NCI-H2196 (cell line): ENCODE measurements around the gene SLC35F1.

Source experiments
- DNase-seq: peaks from one replicate; lab custom pipeline; 2025; ENCODE audit not compliant: unreplicated experiment; lab: John Stamatoyannopoulos, UW

SLC35F1 gene

GRCh38 chr6:118186672-118187567, 279.9 kb downstream of the SLC35F1 start:
- DNase-seq = no peak

- DNase-seq = no peak
Observed at GRCh38 chr6:118187568-118188164, 280.6 kb downstream of the SLC35F1 start.

- no peak for DNase-seq
Observed at GRCh38 chr6:118188561-118188960, 281.5 kb downstream of the SLC35F1 start.

- DNase-seq = no peak
Observed at GRCh38 chr6:118197539-118197938, 290.5 kb downstream of the SLC35F1 start.

GRCh38 chr6:118198746-118199145, 291.7 kb downstream of the SLC35F1 start:
- no peak for DNase-seq

GRCh38 chr6:118200160-118200559, 293.1 kb downstream of the SLC35F1 start:
- DNase-seq = no peak

GRCh38 chr6:118202517-118202916, 295.5 kb downstream of the SLC35F1 start:
- DNase-seq = no peak

- no peak for DNase-seq
Observed at GRCh38 chr6:118203545-118203944, 296.5 kb downstream of the SLC35F1 start.

- no peak for DNase-seq
Observed at GRCh38 chr6:118206221-118206620, 299.2 kb downstream of the SLC35F1 start.

- no peak for DNase-seq
Observed at GRCh38 chr6:118207947-118208346, 300.9 kb downstream of the SLC35F1 start.

- no peak for DNase-seq
Observed at GRCh38 chr6:118212451-118213173, 305.5 kb downstream of the SLC35F1 start.

- DNase-seq = no peak
Observed at GRCh38 chr6:118215269-118215668, 308.2 kb downstream of the SLC35F1 start.

- DNase-seq = no peak
Observed at GRCh38 chr6:118216751-118217150, 309.7 kb downstream of the SLC35F1 start.

- DNase-seq = no peak
Observed at GRCh38 chr6:118218156-118218555, 311.1 kb downstream of the SLC35F1 start.

- DNase-seq = no peak
Observed at GRCh38 chr6:118220429-118221128, 313.5 kb downstream of the SLC35F1 start.

- DNase-seq = no peak
Observed at GRCh38 chr6:118223316-118223715, 316.3 kb downstream of the SLC35F1 start.

- DNase-seq = no peak
Observed at GRCh38 chr6:118228886-118229285, 321.8 kb downstream of the SLC35F1 start.

- DNase-seq = no peak
Observed at GRCh38 chr6:118240878-118241528, 333.9 kb downstream of the SLC35F1 start.

GRCh38 chr6:118246406-118246805, 339.3 kb downstream of the SLC35F1 start:
- DNase-seq = no peak

- no peak for DNase-seq
Observed at GRCh38 chr6:118248171-118248570, 341.1 kb downstream of the SLC35F1 start.

- no peak for DNase-seq
Observed at GRCh38 chr6:118249680-118250079, 342.6 kb downstream of the SLC35F1 start.
